CD4-positive, alpha-beta T cell (primary cell): ENCODE results near the gene PDE6C. TPM values are rescaled to one million over a fixed set of nuclear protein-coding genes. Genes with fewer than 3 reads are reported as not detected.

ENCODE experiments used
- ATAC-seq: fragments of 200-7000 bp; cut with Tn5 transposase; one replicate; pipeline ENCODE4 v1.10.0; 2022; ENCODE audit warnings: mild to moderate bottlenecking; ENCODE audit not compliant: poor library complexity
- CTCF ChIA-PET: fragments of 350-600 bp; sonication (Branson Sonifier 250); formaldehyde crosslinking; loops from one replicate; lab custom pipeline; 2021; ENCODE audit warnings: antibody characterized with exemption, inconsistent platforms; lab: Charles Lee
- POLR2A ChIA-PET: fragments of 350-600 bp; sonication (Branson Sonifier 250); formaldehyde crosslinking; loops from one replicate; lab custom pipeline; 2021; ENCODE audit warnings: antibody characterized with exemption, inconsistent platforms; lab: Charles Lee
- DNase-seq, 14 experiments: peaks; one replicate each; pipeline ENCODE4 v3.0.0-alpha.2; 2013 to 2020; ENCODE audit warnings: mixed read lengths in 2 of 14
- H3K27ac ChIP-seq, 2 donors: one replicate each; pipeline versions ENCODE4 v1.5.1 to v1.7.0; 2013; ENCODE audit warnings: low read length in 2 of 2, low read depth in 1 of 2, mild to moderate bottlenecking in 1 of 2
- H3K27me3 ChIP-seq, 2 experiments: 1 replicate in 1 of 2; 2 replicates in 1 of 2; pipeline versions ENCODE4 v1.6.1 to v1.7.0; 2013; ENCODE audit warnings: low read length in 2 of 2, control low read depth in 1 of 2, mild to moderate bottlenecking in 1 of 2, moderate library complexity in 1 of 2; ENCODE audit not compliant: insufficient read depth in 2 of 2, control insufficient read depth in 1 of 2
- H3K36me3 ChIP-seq: one replicate; pipeline ENCODE4 v1.6.1; 2013; ENCODE audit warnings: low read length, control low read depth; ENCODE audit not compliant: insufficient read depth
- H3K4me1 ChIP-seq: one replicate; pipeline ENCODE4 v1.6.1; 2013; ENCODE audit warnings: low read length, control low read depth; ENCODE audit not compliant: insufficient read depth
- H3K4me3 ChIP-seq: one replicate; pipeline ENCODE4 v1.5.1; 2013; ENCODE audit warnings: mild to moderate bottlenecking, low read length, moderate library complexity
- H3K9me3 ChIP-seq, 2 experiments: 1 replicate in 1 of 2; 2 replicates in 1 of 2; pipeline versions ENCODE4 v1.6.1 to v1.7.0; 2013; ENCODE audit warnings: low read length in 2 of 2, mild to moderate bottlenecking in 2 of 2, control low read depth in 1 of 2, moderate library complexity in 1 of 2; ENCODE audit not compliant: control insufficient read depth in 1 of 2, insufficient read depth in 1 of 2
- H3K27ac Mint-ChIP-seq: one replicate; pipeline ENCODE4 v1.8.0; 2020; ENCODE audit warnings: mixed read lengths
- H3K27me3 Mint-ChIP-seq: one replicate; pipeline ENCODE4 v1.8.0; 2021; ENCODE audit warnings: mixed read lengths
- H3K36me3 Mint-ChIP-seq: one replicate; pipeline ENCODE4 v1.8.0; 2021; ENCODE audit warnings: low read depth, mixed read lengths
- H3K4me1 Mint-ChIP-seq: one replicate; pipeline ENCODE4 v1.8.0; 2021; ENCODE audit warnings: low read depth, mixed read lengths
- H3K4me3 Mint-ChIP-seq: one replicate; pipeline ENCODE4 v1.8.0; 2020; ENCODE audit warnings: mild to moderate bottlenecking, mixed read lengths
- H3K9me3 Mint-ChIP-seq: one replicate; pipeline ENCODE4 v1.8.0; 2020; ENCODE audit warnings: mixed read lengths
- CTCF ChIP-seq: fragments of 200-600 bp; IDR thresholded peaks from one replicate; pipeline ENCODE4 v1.8.0; 2022; ENCODE audit warnings: antibody characterized with exemption, mild to moderate bottlenecking
- intact Hi-C, 2 experiments: fragments of 100-400 bp; cut with DNase I in 1 of 2; cut with micrococcal nuclease in 1 of 2; formaldehyde crosslinking; loops; one replicate each; pipeline versions ENCODE4 v1.15.1 to v1.9.0; 2023 to 2025; cut with DNase I, micrococcal nuclease
- total RNA-seq, 174 experiments: library from RNA in 2 of 174; stranded (reverse) in 2 of 174; gene quantifications; one replicate each; pipeline ENCODE4 v1.2.3 and lab custom pipeline; 2021 to 2026

PDE6C gene
- total RNA-seq, 2 experiments from 2014 or later, result not detected

- Mint-ChIP-seq H3K4me1 (no peaks in the 10 kb centered on the region), H3K36me3 (no peaks in the 10 kb centered on the region), H3K4me3 (no peak overlapping the region), H3K27ac (no peak overlapping the region), H3K9me3 (peaks cover 8% of the 10 kb centered on the region), H3K27me3 (peaks cover 21% of the 10 kb centered on the region)
- Histone ChIP-seq H3K27me3 (no peaks in the 10 kb centered on the region), H3K36me3 (no peaks in the 10 kb centered on the region), H3K4me1 (no peaks in the 10 kb centered on the region), H3K27ac (no peak overlapping the region), H3K4me3 (no peak overlapping the region), H3K9me3 (no peaks in the 10 kb centered on the region)
- DNase-seq (no peak), ATAC-seq (no peak)
- ChIA-PET CTCF (no interaction called here), POLR2A (no interaction called here)
- TF ChIP-seq CTCF, result no peak
- intact Hi-C loops, result no loop called here
Measured at GRCh38 chr10:93579985-93580711, 32.2 kb upstream of the PDE6C start.

- Mint-ChIP-seq H3K4me1 (no peaks in the 10 kb centered on the region), H3K27me3 (peaks cover 21% of the 10 kb centered on the region), H3K27ac (no peak overlapping the region), H3K4me3 (no peak overlapping the region), H3K36me3 (no peaks in the 10 kb centered on the region), H3K9me3 (peaks cover 8% of the 10 kb centered on the region)
- Histone ChIP-seq H3K36me3 (no peaks in the 10 kb centered on the region), H3K27ac (no peak overlapping the region), H3K27me3 (no peaks in the 10 kb centered on the region), H3K4me3 (no peak overlapping the region), H3K9me3 (no peaks in the 10 kb centered on the region), H3K4me1 (no peaks in the 10 kb centered on the region)
- DNase-seq (no peak), ATAC-seq (no peak)
- intact Hi-C loops, result no loop called here
- no peak for TF ChIP-seq CTCF
- POLR2A ChIA-PET, result no interaction called here
- CTCF ChIA-PET, result no interaction called here
Measured at GRCh38 chr10:93580828-93581227, 31.5 kb upstream of the PDE6C start.

- H3K9me3 Mint-ChIP-seq, result peaks cover 5% of the 10 kb centered on the region
- Histone ChIP-seq H3K36me3 (no peaks in the 10 kb centered on the region), H3K4me1 (no peaks in the 10 kb centered on the region), H3K27me3 (no peaks in the 10 kb centered on the region), H3K4me3 (no peak overlapping the region), H3K9me3 (no peaks in the 10 kb centered on the region), H3K27ac (no peak overlapping the region)
- intact Hi-C loops, result no loop called here
- DNase-seq, result no peak
- no peak overlapping the region for H3K27ac Mint-ChIP-seq
- peaks cover 10% of the 10 kb centered on the region for H3K27me3 Mint-ChIP-seq
- POLR2A ChIA-PET, result interaction anchor here (0.6 kb wide), 1 partner anchor 385 kb away, joined by 4 read pairs; no protein-coding TSS in a partner anchor
- no peak for TF ChIP-seq CTCF
- H3K36me3 Mint-ChIP-seq, result no peaks in the 10 kb centered on the region
- H3K4me3 Mint-ChIP-seq, result no peak overlapping the region
- ATAC-seq, result no peak
- CTCF ChIA-PET, result no interaction called here
- H3K4me1 Mint-ChIP-seq, result no peaks in the 10 kb centered on the region
Measured at GRCh38 chr10:93584445-93584844, 27.9 kb upstream of the PDE6C start.
